ENCODE measurements around the gene BID.
A peak's percentile ranks its signal among the peaks of the same experiment; 100 is the strongest.

The BID gene

GRCh38 chr22:17761138-17761488 is 13.2 kb downstream of the BID start:
- H3K4me3 ChIP-seq (ENCODE audit: low read length): no peak overlapping the region
- H3K9ac ChIP-seq (ENCODE audit: low read length): no peak overlapping the region
- no peaks in the 10 kb centered on the region for H3K27me3 ChIP-seq (replicated peaks; ENCODE audit: control insufficient read depth, insufficient read depth, low read length)
- H3K4me1 ChIP-seq (ENCODE audit: control insufficient read depth, insufficient read depth, low read length): no peaks in the 10 kb centered on the region
- no peaks in the 10 kb centered on the region for H3K36me3 ChIP-seq (ENCODE audit: control insufficient read depth, insufficient read depth, low read length, severe bottlenecking)
- no peak for DNase-seq (ENCODE audit: low read depth)
- H3K9me3 ChIP-seq (ENCODE audit: control insufficient read depth, low read length): no peaks in the 10 kb centered on the region

- DNase-seq (ENCODE audit: low read depth): no peak
- no peak overlapping the region for H3K4me3 ChIP-seq (ENCODE audit: low read length)
Measured at GRCh38 chr22:17754233-17754925, 19.9 kb downstream of the BID start.

GRCh38 chr22:17753401-17753989 is 20.8 kb downstream of the BID start:
- no peak for DNase-seq (ENCODE audit: low read depth)
- Histone ChIP-seq H3K9ac (ENCODE audit: low read length) (no peak overlapping the region), H3K4me1 (ENCODE audit: control insufficient read depth, insufficient read depth, low read length) (peaks cover 4% of the 10 kb centered on the region), H3K27me3 (replicated peaks; ENCODE audit: control insufficient read depth, insufficient read depth, low read length) (no peaks in the 10 kb centered on the region), H3K9me3 (ENCODE audit: control insufficient read depth, low read length) (no peaks in the 10 kb centered on the region), H3K36me3 (ENCODE audit: control insufficient read depth, insufficient read depth, low read length, severe bottlenecking) (no peaks in the 10 kb centered on the region), H3K4me3 (ENCODE audit: low read length) (no peak overlapping the region)

More at GRCh38 chr22:17754233-17754925, 19.9 kb downstream of the BID start:
- Histone ChIP-seq H3K27me3 (replicated peaks; ENCODE audit: control insufficient read depth, insufficient read depth, low read length) (no peaks in the 10 kb centered on the region), H3K9me3 (ENCODE audit: control insufficient read depth, low read length) (no peaks in the 10 kb centered on the region), H3K9ac (ENCODE audit: low read length) (no peak overlapping the region), H3K4me1 (ENCODE audit: control insufficient read depth, insufficient read depth, low read length) (peaks cover 4% of the 10 kb centered on the region), H3K36me3 (ENCODE audit: control insufficient read depth, insufficient read depth, low read length, severe bottlenecking) (no peaks in the 10 kb centered on the region)

GRCh38 chr22:17751596-17751995 is 22.7 kb downstream of the BID start:
- peaks cover 4% of the 10 kb centered on the region for H3K4me1 ChIP-seq (ENCODE audit: control insufficient read depth, insufficient read depth, low read length)
- H3K4me3 ChIP-seq (ENCODE audit: low read length): no peak overlapping the region
- DNase-seq (ENCODE audit: low read depth): no peak
- H3K27me3 ChIP-seq (replicated peaks; ENCODE audit: control insufficient read depth, insufficient read depth, low read length): no peaks in the 10 kb centered on the region
- no peaks in the 10 kb centered on the region for H3K9me3 ChIP-seq (ENCODE audit: control insufficient read depth, low read length)
- H3K9ac ChIP-seq (ENCODE audit: low read length): no peak overlapping the region
- H3K36me3 ChIP-seq (ENCODE audit: control insufficient read depth, insufficient read depth, low read length, severe bottlenecking): no peaks in the 10 kb centered on the region

- H3K36me3 ChIP-seq (ENCODE audit: control insufficient read depth, insufficient read depth, low read length, severe bottlenecking): no peaks in the 10 kb centered on the region
- H3K4me3 ChIP-seq (ENCODE audit: low read length): no peak overlapping the region
- no peak overlapping the region for H3K9ac ChIP-seq (ENCODE audit: low read length)
- H3K4me1 ChIP-seq (ENCODE audit: control insufficient read depth, insufficient read depth, low read length): peaks cover 4% of the 10 kb centered on the region
- H3K9me3 ChIP-seq (ENCODE audit: control insufficient read depth, low read length): no peaks in the 10 kb centered on the region
- DNase-seq (ENCODE audit: low read depth): no peak
- H3K27me3 ChIP-seq (replicated peaks; ENCODE audit: control insufficient read depth, insufficient read depth, low read length): no peaks in the 10 kb centered on the region
Measured at GRCh38 chr22:17749605-17750395, 24.5 kb downstream of the BID start.

GRCh38 chr22:17748555-17749353 is 25.5 kb downstream of the BID start:
- DNase-seq (ENCODE audit: low read depth): no peak
- H3K36me3 ChIP-seq (ENCODE audit: control insufficient read depth, insufficient read depth, low read length, severe bottlenecking): no peaks in the 10 kb centered on the region
- H3K9me3 ChIP-seq (ENCODE audit: control insufficient read depth, low read length): no peaks in the 10 kb centered on the region
- H3K9ac ChIP-seq (ENCODE audit: low read length): no peak overlapping the region
- no peak overlapping the region for H3K4me3 ChIP-seq (ENCODE audit: low read length)
- no peaks in the 10 kb centered on the region for H3K27me3 ChIP-seq (replicated peaks; ENCODE audit: control insufficient read depth, insufficient read depth, low read length)
- H3K4me1 ChIP-seq (ENCODE audit: control insufficient read depth, insufficient read depth, low read length): peaks cover 4% of the 10 kb centered on the region

GRCh38 chr22:17746916-17747315 is 27.4 kb downstream of the BID start:
- H3K4me3 ChIP-seq (ENCODE audit: low read length): no peak overlapping the region
- H3K9ac ChIP-seq (ENCODE audit: low read length): no peak overlapping the region
- no peaks in the 10 kb centered on the region for H3K4me1 ChIP-seq (ENCODE audit: control insufficient read depth, insufficient read depth, low read length)
- H3K9me3 ChIP-seq (ENCODE audit: control insufficient read depth, low read length): no peaks in the 10 kb centered on the region
- no peaks in the 10 kb centered on the region for H3K36me3 ChIP-seq (ENCODE audit: control insufficient read depth, insufficient read depth, low read length, severe bottlenecking)
- DNase-seq (ENCODE audit: low read depth): no peak
- no peaks in the 10 kb centered on the region for H3K27me3 ChIP-seq (replicated peaks; ENCODE audit: control insufficient read depth, insufficient read depth, low read length)

- Histone ChIP-seq H3K9me3 (ENCODE audit: control insufficient read depth, low read length) (no peaks in the 10 kb centered on the region), H3K27me3 (replicated peaks; ENCODE audit: control insufficient read depth, insufficient read depth, low read length) (no peaks in the 10 kb centered on the region), H3K9ac (ENCODE audit: low read length) (no peak overlapping the region), H3K36me3 (ENCODE audit: control insufficient read depth, insufficient read depth, low read length, severe bottlenecking) (no peaks in the 10 kb centered on the region), H3K4me3 (ENCODE audit: low read length) (no peak overlapping the region), H3K4me1 (ENCODE audit: control insufficient read depth, insufficient read depth, low read length) (no peaks in the 10 kb centered on the region)
- no peak for DNase-seq (ENCODE audit: low read depth)
Measured at GRCh38 chr22:17744430-17744829, 29.8 kb downstream of the BID start.

- H3K4me3 ChIP-seq (ENCODE audit: low read length): no peak overlapping the region
- no peaks in the 10 kb centered on the region for H3K4me1 ChIP-seq (ENCODE audit: control insufficient read depth, insufficient read depth, low read length)
- H3K9me3 ChIP-seq (ENCODE audit: control insufficient read depth, low read length): no peaks in the 10 kb centered on the region
- no peaks in the 10 kb centered on the region for H3K36me3 ChIP-seq (ENCODE audit: control insufficient read depth, insufficient read depth, low read length, severe bottlenecking)
- H3K9ac ChIP-seq (ENCODE audit: low read length): no peak overlapping the region
- DNase-seq (ENCODE audit: low read depth): no peak
- no peaks in the 10 kb centered on the region for H3K27me3 ChIP-seq (replicated peaks; ENCODE audit: control insufficient read depth, insufficient read depth, low read length)
Measured at GRCh38 chr22:17743661-17744411, 30.4 kb downstream of the BID start.

- peak; percentile 77 for DNase-seq (ENCODE audit: low read depth)
- peaks cover 5% of the 10 kb centered on the region for H3K36me3 ChIP-seq (ENCODE audit: control insufficient read depth, insufficient read depth, low read length, severe bottlenecking)
- H3K9me3 ChIP-seq (ENCODE audit: control insufficient read depth, low read length): no peaks in the 10 kb centered on the region
- no peaks in the 10 kb centered on the region for H3K27me3 ChIP-seq (replicated peaks; ENCODE audit: control insufficient read depth, insufficient read depth, low read length)
- no peaks in the 10 kb centered on the region for H3K4me1 ChIP-seq (ENCODE audit: control insufficient read depth, insufficient read depth, low read length)
- H3K9ac ChIP-seq (ENCODE audit: low read length): no peak overlapping the region
- no peak overlapping the region for H3K4me3 ChIP-seq (ENCODE audit: low read length)
Measured at GRCh38 chr22:17742527-17742902, 31.8 kb downstream of the BID start.

Measured in adipocyte (in vitro differentiated cells).